HFF-Myc (cell line): ENCODE results near the gene NEB.

Experiments used
- DNase-seq: peaks from one replicate; pipeline ENCODE4 v3.0.0-alpha.2; 2011; ENCODE audit warnings: low read depth; ENCODE audit errors: extremely low read depth
- H3K4me3 ChIP-seq: replicated peaks from 2 replicates; pipeline ENCODE4 v1.5.1; 2011; ENCODE audit warnings: low read depth, mild to moderate bottlenecking, control low read depth, low read length
- CTCF ChIP-seq: IDR thresholded peaks from 2 replicates; pipeline ENCODE4 v1.5.1; 2012; ENCODE audit warnings: mild to moderate bottlenecking, low read depth, low read length, control low read depth; ENCODE audit errors: missing control alignments

Gene NEB

GRCh38 chr2:151438506-151438905 is 295.8 kb downstream of the NEB start:
- DNase-seq = no peak
- no peak overlapping the region for H3K4me3 ChIP-seq
- no peak for TF ChIP-seq CTCF

GRCh38 chr2:151437630-151438029 is 296.6 kb downstream of the NEB start:
- no peak overlapping the region for H3K4me3 ChIP-seq
- DNase-seq = peak; percentile 10
- TF ChIP-seq CTCF = peak; percentile 32
